Osteocyte (in vitro differentiated cells): ENCODE results near the gene OR6B1. TPM values are rescaled to one million over a fixed set of nuclear protein-coding genes. Genes with fewer than 3 reads are reported as not detected.
"Not testable (repeated sequence)": the region's sequence is repeated elsewhere in the genome, so short reads cannot be mapped to it uniquely, and the experiment has no call there.

Source experiments
- DNase-seq: peaks from one replicate; pipeline ENCODE4 v3.0.0; 2021; ENCODE audit warnings: mixed read lengths; ENCODE audit not compliant: unreplicated experiment; ENCODE audit errors: extremely low spot score
- H3K27ac Mint-ChIP-seq: one replicate; pipeline ENCODE4 v1.8.0; 2021; ENCODE audit warnings: mild to moderate bottlenecking, mixed read lengths; ENCODE audit not compliant: unreplicated experiment
- H3K27me3 Mint-ChIP-seq: one replicate; pipeline ENCODE4 v1.8.0; 2021; ENCODE audit warnings: mixed read lengths; ENCODE audit not compliant: unreplicated experiment
- H3K36me3 Mint-ChIP-seq: one replicate; pipeline ENCODE4 v1.8.0; 2021; ENCODE audit warnings: mixed read lengths; ENCODE audit not compliant: unreplicated experiment
- H3K4me1 Mint-ChIP-seq: one replicate; pipeline ENCODE4 v1.8.0; 2021; ENCODE audit warnings: mixed read lengths; ENCODE audit not compliant: unreplicated experiment
- H3K4me3 Mint-ChIP-seq: one replicate; pipeline ENCODE4 v1.8.0; 2021; ENCODE audit warnings: mild to moderate bottlenecking, moderate library complexity, mixed read lengths; ENCODE audit not compliant: unreplicated experiment
- H3K9me3 Mint-ChIP-seq: one replicate; pipeline ENCODE4 v1.8.0; 2021; ENCODE audit warnings: mixed read lengths; ENCODE audit not compliant: unreplicated experiment
- CTCF ChIP-seq: fragments of 200-600 bp; sonication (generic); IDR thresholded peaks from 2 replicates; pipeline ENCODE4 v1.5.0; 2021; ENCODE audit warnings: antibody characterized with exemption, mild to moderate bottlenecking, moderate library complexity
- total RNA-seq: library from RNA; stranded (reverse); gene quantifications from 2 replicates; pipeline ENCODE4 v1.2.1, GENCODE V29; 2021

Gene OR6B1
- total RNA-seq, 1 donor from 2014 or later, result not detected

GRCh38 chr7:144001543-144001942 is 1.4 kb downstream of the OR6B1 start:
- TF ChIP-seq CTCF, result no peak
- H3K4me1 Mint-ChIP-seq, result peaks cover 1% of the 10 kb centered on the region
- no peaks in the 10 kb centered on the region for H3K9me3 Mint-ChIP-seq
- H3K27ac Mint-ChIP-seq, result no peak overlapping the region
- no peak overlapping the region for H3K4me3 Mint-ChIP-seq
- peaks cover 39% of the 10 kb centered on the region for H3K27me3 Mint-ChIP-seq
- no peaks in the 10 kb centered on the region for H3K36me3 Mint-ChIP-seq
- no peak for DNase-seq

GRCh38 chr7:144004703-144005102 is 4.6 kb downstream of the OR6B1 start:
- H3K9me3 Mint-ChIP-seq, result peaks cover 3% of the 10 kb centered on the region
- peaks cover 47% of the 10 kb centered on the region for H3K27me3 Mint-ChIP-seq
- no peaks in the 10 kb centered on the region for H3K36me3 Mint-ChIP-seq
- no peak overlapping the region for H3K4me3 Mint-ChIP-seq
- H3K4me1 Mint-ChIP-seq, result peaks cover 1% of the 10 kb centered on the region
- no peak for TF ChIP-seq CTCF
- no peak for DNase-seq
- H3K27ac Mint-ChIP-seq, result no peak overlapping the region

- Mint-ChIP-seq H3K36me3 (no peaks in the 10 kb centered on the region), H3K4me1 (peaks cover 1% of the 10 kb centered on the region), H3K9me3 (peaks cover 7% of the 10 kb centered on the region), H3K4me3 (no peak overlapping the region), H3K27ac (no peak overlapping the region), H3K27me3 (peaks cover 36% of the 10 kb centered on the region)
- no peak for TF ChIP-seq CTCF
- DNase-seq, result no peak
These were observed 6.0 kb downstream of the OR6B1 start for GRCh38 chr7:144006029-144006691.

- TF ChIP-seq CTCF, result no peak
- Mint-ChIP-seq H3K36me3 (no peaks in the 10 kb centered on the region), H3K27me3 (peaks cover 32% of the 10 kb centered on the region), H3K27ac (no peak overlapping the region), H3K9me3 (peaks cover 7% of the 10 kb centered on the region), H3K4me1 (peaks cover 1% of the 10 kb centered on the region), H3K4me3 (no peak overlapping the region)
- no peak for DNase-seq
These were observed 6.5 kb downstream of the OR6B1 start for GRCh38 chr7:144006692-144007042.

GRCh38 chr7:144009361-144009760 is 9.2 kb downstream of the OR6B1 start:
- Mint-ChIP-seq H3K4me1 (peaks cover 1% of the 10 kb centered on the region), H3K27ac (no peak overlapping the region), H3K9me3 (peaks cover 7% of the 10 kb centered on the region), H3K36me3 (no peaks in the 10 kb centered on the region), H3K4me3 (no peak overlapping the region), H3K27me3 (peaks cover 20% of the 10 kb centered on the region)
- TF ChIP-seq CTCF, result no peak
- DNase-seq, result no peak

- peaks cover 20% of the 10 kb centered on the region for H3K27me3 Mint-ChIP-seq
- H3K36me3 Mint-ChIP-seq, H3K4me1 Mint-ChIP-seq, H3K27ac Mint-ChIP-seq, DNase-seq, H3K4me3 Mint-ChIP-seq, H3K9me3 Mint-ChIP-seq: not testable (repeated sequence)
These were observed 9.9 kb downstream of the OR6B1 start for GRCh38 chr7:144010061-144010460.

- H3K4me1 Mint-ChIP-seq, H3K36me3 Mint-ChIP-seq, DNase-seq, H3K4me3 Mint-ChIP-seq, H3K9me3 Mint-ChIP-seq, H3K27ac Mint-ChIP-seq: not testable (repeated sequence)
- peaks cover 17% of the 10 kb centered on the region for H3K27me3 Mint-ChIP-seq
These were observed 10.7 kb downstream of the OR6B1 start for GRCh38 chr7:144010821-144011220.
